Spleen (tissue), 7 donors: ENCODE results near the gene CIAO3.

Experiments
- POLR2A ChIP-seq, 3 donors: fragments of 450-650 bp; IDR thresholded peaks; one replicate each; pipeline ENCODE4 v1.5.1; 2017; ENCODE audit warnings: antibody characterized with exemption in 3 of 3, mild to moderate bottlenecking in 1 of 3
- POLR2AphosphoS5 ChIP-seq, 3 donors: sonication (generic); formaldehyde crosslinking; IDR thresholded peaks; one replicate each; pipeline ENCODE4 v1.5.1; 2017; ENCODE audit warnings: antibody characterized with exemption in 3 of 3
- TF ChIP-seq, protein P1 (sequence below), 11 experiments: fragments of 200-600 bp in 7 of 11; fragments of 450-650 bp in 4 of 11; sonication (generic) in 4 of 11; IDR thresholded peaks in 8 of 11; conservative IDR thresholded peaks in 3 of 11; 1 replicate in 7 of 11; 2 replicates in 4 of 11; pipeline versions ENCODE4 v1.4.0 to v1.8.0; 2016 to 2021; ENCODE audit warnings: antibody characterized with exemption in 11 of 11, inconsistent platforms in 4 of 11, mild to moderate bottlenecking in 1 of 11
- donor health status: DM: no; HTN: no; CAD: no; lungs with moderate emphysema.
- donor health status: DM: no; HTN: no; CAD: no.
- donor health status: DM: no; HTN: no; CAD: no.

DNA sequence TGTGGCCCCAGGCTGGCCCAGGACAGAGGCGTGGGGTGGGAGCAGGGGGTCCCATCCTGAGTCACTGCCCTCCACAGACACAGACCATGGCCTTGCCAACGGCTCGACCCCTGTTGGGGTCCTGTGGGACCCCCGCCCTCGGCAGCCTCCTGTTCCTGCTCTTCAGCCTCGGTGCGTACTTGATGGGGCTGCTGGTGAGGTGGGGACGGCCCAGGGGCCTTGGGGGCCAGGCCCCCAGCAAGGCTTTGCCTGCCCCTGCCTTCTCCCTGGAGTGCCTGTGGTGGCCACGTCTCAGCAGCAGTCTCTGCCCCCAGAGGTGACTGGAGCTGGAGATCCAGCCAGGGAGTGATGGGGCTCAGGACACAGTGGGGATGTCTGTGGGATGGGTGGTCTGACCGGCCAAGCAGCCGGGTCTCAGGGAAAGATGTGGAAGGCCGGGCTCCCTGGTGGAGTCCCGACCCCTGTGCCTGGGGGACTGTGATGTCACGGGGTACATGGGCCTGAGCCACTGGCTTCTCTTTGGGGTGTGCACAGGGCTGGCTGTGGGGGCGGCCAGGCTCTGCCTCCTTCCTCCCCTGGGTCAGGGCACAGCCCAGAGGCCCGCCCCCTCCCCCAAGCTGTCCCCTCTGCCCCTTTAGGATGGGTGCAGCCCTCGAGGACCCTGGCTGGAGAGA is 21.9 kb upstream of the CIAO3 start:
- TF ChIP-seq POLR2A (IDR thresholded peaks at IDR 0.05): no peak
- TF ChIP-seq, protein P1, sequence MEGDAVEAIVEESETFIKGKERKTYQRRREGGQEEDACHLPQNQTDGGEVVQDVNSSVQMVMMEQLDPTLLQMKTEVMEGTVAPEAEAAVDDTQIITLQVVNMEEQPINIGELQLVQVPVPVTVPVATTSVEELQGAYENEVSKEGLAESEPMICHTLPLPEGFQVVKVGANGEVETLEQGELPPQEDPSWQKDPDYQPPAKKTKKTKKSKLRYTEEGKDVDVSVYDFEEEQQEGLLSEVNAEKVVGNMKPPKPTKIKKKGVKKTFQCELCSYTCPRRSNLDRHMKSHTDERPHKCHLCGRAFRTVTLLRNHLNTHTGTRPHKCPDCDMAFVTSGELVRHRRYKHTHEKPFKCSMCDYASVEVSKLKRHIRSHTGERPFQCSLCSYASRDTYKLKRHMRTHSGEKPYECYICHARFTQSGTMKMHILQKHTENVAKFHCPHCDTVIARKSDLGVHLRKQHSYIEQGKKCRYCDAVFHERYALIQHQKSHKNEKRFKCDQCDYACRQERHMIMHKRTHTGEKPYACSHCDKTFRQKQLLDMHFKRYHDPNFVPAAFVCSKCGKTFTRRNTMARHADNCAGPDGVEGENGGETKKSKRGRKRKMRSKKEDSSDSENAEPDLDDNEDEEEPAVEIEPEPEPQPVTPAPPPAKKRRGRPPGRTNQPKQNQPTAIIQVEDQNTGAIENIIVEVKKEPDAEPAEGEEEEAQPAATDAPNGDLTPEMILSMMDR (IDR thresholded peaks at IDR 0.05 in 8 of 11, conservative IDR thresholded peaks at IDR 0.05 in 3 of 11): no peak
- TF ChIP-seq POLR2AphosphoS5 (IDR thresholded peaks at IDR 0.05): no peak
